ENCODE measurements around the gene ITIH5.

GRCh38 chr10:7563770-7564169 is 103.0 kb downstream of the ITIH5 start:
- no peak for TF ChIP-seq EZH2 (conservative IDR thresholded peaks at IDR 0.05; ENCODE audit: low read depth, low read length)
- TF ChIP-seq CTCF (CRISPR knock-in tag; IDR thresholded peaks at IDR 0.05): no peak
- no peak for TF ChIP-seq ZBTB7A (CRISPR knock-in tag; IDR thresholded peaks at IDR 0.05)
- no peak for TF ChIP-seq ETV5 (CRISPR knock-in tag; IDR thresholded peaks at IDR 0.05; ENCODE audit: borderline replicate concordance)
- no peak for TF ChIP-seq ZNF609 (CRISPR knock-in tag; IDR thresholded peaks at IDR 0.05; ENCODE audit: borderline replicate concordance)
- TF ChIP-seq ADNP (CRISPR knock-in tag; IDR thresholded peaks at IDR 0.05): no peak
- TF ChIP-seq MYNN (CRISPR knock-in tag; IDR thresholded peaks at IDR 0.05; ENCODE audit: low read depth): no peak
- TF ChIP-seq SOX6 (IDR thresholded peaks at IDR 0.05): no peak
- no peak for TF ChIP-seq SOX6 (CRISPR knock-in tag; IDR thresholded peaks at IDR 0.05)
- TF ChIP-seq ZNF274 (CRISPR knock-in tag; IDR thresholded peaks at IDR 0.05): no peak
- TF ChIP-seq CEBPB (IDR thresholded peaks at IDR 0.05; ENCODE audit: borderline replicate concordance, low read depth, low read length): no peak
- no peak for TF ChIP-seq U2AF1 (optimal IDR thresholded peaks at IDR 0.05; ENCODE audit: low read depth, low read length)
- TF ChIP-seq ELF4 (CRISPR knock-in tag; IDR thresholded peaks at IDR 0.05; ENCODE audit: borderline replicate concordance): no peak
- no peak for TF ChIP-seq MAZ (IDR thresholded peaks at IDR 0.05; ENCODE audit: borderline replicate concordance, low read depth, low read length)
- no peak for TF ChIP-seq MAZ (CRISPR knock-in tag; IDR thresholded peaks at IDR 0.05; ENCODE audit: low read depth)
